HepG2 (cell line): ENCODE data around the gene SURF6. TPM values are rescaled to one million over a fixed set of nuclear protein-coding genes. Genes with fewer than 3 reads are reported as not detected.

Source experiments
- ATF3 ChIP-seq: sonication (generic); formaldehyde crosslinking; IDR thresholded peaks from 2 replicates; pipeline ENCODE4 v1.4.0; 2020; ENCODE audit warnings: missing genetic modification reagents
- CENPX ChIP-seq: sonication (generic); formaldehyde crosslinking; IDR thresholded peaks from 2 replicates; pipeline ENCODE4 v1.9.0; 2021; ENCODE audit warnings: mild to moderate bottlenecking, missing genetic modification reagents, moderate library complexity
- CERS6 ChIP-seq: sonication (generic); formaldehyde crosslinking; IDR thresholded peaks from 2 replicates; pipeline ENCODE4 v1.5.0; 2020; ENCODE audit warnings: missing genetic modification reagents
- CSRNP2 ChIP-seq: sonication (generic); formaldehyde crosslinking; conservative IDR thresholded peaks from 2 replicates; pipeline ENCODE4 v1.8.0; 2022; ENCODE audit warnings: low read depth, missing genetic modification reagents
- DMAP1 ChIP-seq: IDR thresholded peaks from 2 replicates; pipeline ENCODE4 v1.6.1; 2016
- EED ChIP-seq: sonication (generic); formaldehyde crosslinking; IDR thresholded peaks from 2 replicates; pipeline ENCODE4 v1.5.0; 2020; ENCODE audit warnings: mild to moderate bottlenecking, missing genetic modification reagents
- GATAD1 ChIP-seq: IDR thresholded peaks from 2 replicates; pipeline ENCODE4 v1.6.1; 2016; ENCODE audit warnings: missing genetic modification reagents, missing compliant biosample characterization
- HDAC1 ChIP-seq: sonication (generic); formaldehyde crosslinking; IDR thresholded peaks from 2 replicates; pipeline ENCODE4 v1.5.1; 2020; ENCODE audit warnings: mild to moderate bottlenecking, missing genetic modification reagents
- HDAC2 ChIP-seq: sonication (generic); formaldehyde crosslinking; IDR thresholded peaks from 2 replicates; pipeline ENCODE4 v1.4.0; 2020; ENCODE audit warnings: missing genetic modification reagents
- JUN ChIP-seq: sonication (generic); formaldehyde crosslinking; IDR thresholded peaks from 2 replicates; pipeline ENCODE4 v1.4.0; 2020; ENCODE audit warnings: mild to moderate bottlenecking, missing genetic modification reagents
- MXI1 ChIP-seq: IDR thresholded peaks from 3 replicates; pipeline ENCODE4 v1.6.1; 2012; ENCODE audit warnings: low read depth, low read length, inconsistent platforms, borderline replicate concordance
- NKX3-1 ChIP-seq: sonication (generic); formaldehyde crosslinking; IDR thresholded peaks from 2 replicates; pipeline ENCODE4 v1.5.0; 2020; ENCODE audit warnings: missing genetic modification reagents
- NRL ChIP-seq: sonication (generic); formaldehyde crosslinking; IDR thresholded peaks from 2 replicates; pipeline ENCODE4 v1.5.0; 2020; ENCODE audit warnings: missing genetic modification reagents, mild to moderate bottlenecking, moderate library complexity, borderline replicate concordance
- PHF5A ChIP-seq: IDR thresholded peaks from one replicate; pipeline ENCODE4 v1.6.1; 2018; ENCODE audit warnings: low read depth, missing genetic modification reagents; ENCODE audit not compliant: unreplicated experiment
- TOE1 ChIP-seq: sonication (generic); formaldehyde crosslinking; IDR thresholded peaks from 2 replicates; pipeline ENCODE4 v1.4.0; 2020; ENCODE audit warnings: mild to moderate bottlenecking, missing genetic modification reagents
- ZKSCAN1 ChIP-seq: fragments of 150-350 bp; IDR thresholded peaks from 2 replicates; pipeline ENCODE4 v1.6.1; 2014; ENCODE audit warnings: low read length
- ZNF362 ChIP-seq: sonication (generic); formaldehyde crosslinking; IDR thresholded peaks from 2 replicates; pipeline ENCODE4 v1.4.0; 2020; ENCODE audit warnings: missing genetic modification reagents, mild to moderate bottlenecking, borderline replicate concordance
- ZNF558 ChIP-seq: sonication (generic); formaldehyde crosslinking; IDR thresholded peaks from 2 replicates; pipeline ENCODE4 v1.9.0; 2022; ENCODE audit warnings: mild to moderate bottlenecking, missing genetic modification reagents, borderline replicate concordance
- ZNF709 ChIP-seq: sonication (generic); formaldehyde crosslinking; IDR thresholded peaks from 2 replicates; pipeline ENCODE4 v1.5.0; 2020; ENCODE audit warnings: mild to moderate bottlenecking, missing genetic modification reagents
- ZNF883 ChIP-seq: sonication (generic); formaldehyde crosslinking; IDR thresholded peaks from 2 replicates; pipeline ENCODE4 v1.5.1; 2020; ENCODE audit warnings: mild to moderate bottlenecking, missing genetic modification reagents; ENCODE audit errors: not compliant biosample characterization
- polyA plus RNA-seq, 8 experiments: library from polyadenylated mRNA; depleted of rRNA in 3 of 8; stranded (reverse) in 7 of 8; unstranded in 1 of 8; fragments of >200 nt; fragmentation: Illumina TruSeq in 4 of 8; extraction: Trizol in 4 of 8; gene quantifications; 2 replicates each; pipeline versions ENCODE4 v1.2.1 to v1.2.3, GENCODE V29; 2011 to 2016; ENCODE audit warnings: low read depth in 4 of 8, missing spikeins in 1 of 8, mixed read lengths in 1 of 8; ENCODE audit not compliant: insufficient read depth in 1 of 8
- total RNA-seq, 5 experiments: library from RNA; depleted of rRNA; stranded (reverse); fragments of >200 nt; fragmentation: Illumina TruSeq; extraction: Trizol; gene quantifications; 2 replicates each; pipeline ENCODE4 v1.2.3, GENCODE V29; 2016; ENCODE audit warnings: low read depth in 1 of 5
- TF ChIP-seq, protein P1 (sequence below): sonication (generic); formaldehyde crosslinking; IDR thresholded peaks from 2 replicates; pipeline ENCODE4 v1.5.0; 2020; ENCODE audit warnings: missing genetic modification reagents, mild to moderate bottlenecking, borderline replicate concordance
- TF ChIP-seq, protein P2 (sequence below): sonication (generic); formaldehyde crosslinking; IDR thresholded peaks from 2 replicates; pipeline ENCODE4 v1.4.0; 2020; ENCODE audit warnings: mild to moderate bottlenecking, missing genetic modification reagents
- TF ChIP-seq, protein P3 (sequence below): sonication (generic); formaldehyde crosslinking; IDR thresholded peaks from 2 replicates; pipeline ENCODE4 v1.4.0; 2020; ENCODE audit warnings: mild to moderate bottlenecking, missing genetic modification reagents

The SURF6 gene
- total and polyA plus RNA-seq, 2 of the 13 experiments (the other 11 are each of a cell fraction or from before 2014, with no cell fraction given): 5.9 to 14.7 TPM

GRCh38 chr9:133347985-133348717 lies 12.2 kb upstream of the SURF6 start, which contains the start of the genes MED22 and RPL7A (continued):
- TF ChIP-seq EED (CRISPR knock-in tag) (no peak), ZNF883 (CRISPR knock-in tag) (peak; percentile 60), TOE1 (no peak), CENPX (CRISPR knock-in tag) (no peak), HDAC2 (CRISPR knock-in tag) (peak; percentile 64; the same call in 1 of the 2 replicates), GATAD1 (peak; percentile 87), CERS6 (CRISPR knock-in tag) (no peak), PHF5A (CRISPR knock-in tag) (no peak), CSRNP2 (CRISPR knock-in tag) (no peak), HDAC1 (peak; percentile 70), ZNF362 (CRISPR knock-in tag) (no peak), NRL (CRISPR knock-in tag) (peak; percentile 81), NKX3-1 (peak; percentile 71; the same call in 1 of the 2 replicates), DMAP1 (CRISPR knock-in tag) (peak; percentile 97), JUN (no peak), ZKSCAN1 (no peak), ZNF709 (CRISPR knock-in tag) (peak; percentile 45; the same call in 1 of the 2 replicates), MXI1 (peak; percentile 67; the same call in 1 of the 3 replicates), ZNF558 (no peak; the same call in 1 of the 2 replicates), ATF3 (CRISPR knock-in tag) (no peak; the same call in 1 of the 2 replicates)
- TF ChIP-seq, protein P1, sequence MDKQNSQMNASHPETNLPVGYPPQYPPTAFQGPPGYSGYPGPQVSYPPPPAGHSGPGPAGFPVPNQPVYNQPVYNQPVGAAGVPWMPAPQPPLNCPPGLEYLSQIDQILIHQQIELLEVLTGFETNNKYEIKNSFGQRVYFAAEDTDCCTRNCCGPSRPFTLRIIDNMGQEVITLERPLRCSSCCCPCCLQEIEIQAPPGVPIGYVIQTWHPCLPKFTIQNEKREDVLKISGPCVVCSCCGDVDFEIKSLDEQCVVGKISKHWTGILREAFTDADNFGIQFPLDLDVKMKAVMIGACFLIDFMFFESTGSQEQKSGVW (CRISPR knock-in tag): no peak
- TF ChIP-seq, protein P2, sequence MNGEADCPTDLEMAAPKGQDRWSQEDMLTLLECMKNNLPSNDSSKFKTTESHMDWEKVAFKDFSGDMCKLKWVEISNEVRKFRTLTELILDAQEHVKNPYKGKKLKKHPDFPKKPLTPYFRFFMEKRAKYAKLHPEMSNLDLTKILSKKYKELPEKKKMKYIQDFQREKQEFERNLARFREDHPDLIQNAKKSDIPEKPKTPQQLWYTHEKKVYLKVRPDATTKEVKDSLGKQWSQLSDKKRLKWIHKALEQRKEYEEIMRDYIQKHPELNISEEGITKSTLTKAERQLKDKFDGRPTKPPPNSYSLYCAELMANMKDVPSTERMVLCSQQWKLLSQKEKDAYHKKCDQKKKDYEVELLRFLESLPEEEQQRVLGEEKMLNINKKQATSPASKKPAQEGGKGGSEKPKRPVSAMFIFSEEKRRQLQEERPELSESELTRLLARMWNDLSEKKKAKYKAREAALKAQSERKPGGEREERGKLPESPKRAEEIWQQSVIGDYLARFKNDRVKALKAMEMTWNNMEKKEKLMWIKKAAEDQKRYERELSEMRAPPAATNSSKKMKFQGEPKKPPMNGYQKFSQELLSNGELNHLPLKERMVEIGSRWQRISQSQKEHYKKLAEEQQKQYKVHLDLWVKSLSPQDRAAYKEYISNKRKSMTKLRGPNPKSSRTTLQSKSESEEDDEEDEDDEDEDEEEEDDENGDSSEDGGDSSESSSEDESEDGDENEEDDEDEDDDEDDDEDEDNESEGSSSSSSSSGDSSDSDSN (CRISPR knock-in tag): peak; percentile 60
- TF ChIP-seq, protein P3, sequence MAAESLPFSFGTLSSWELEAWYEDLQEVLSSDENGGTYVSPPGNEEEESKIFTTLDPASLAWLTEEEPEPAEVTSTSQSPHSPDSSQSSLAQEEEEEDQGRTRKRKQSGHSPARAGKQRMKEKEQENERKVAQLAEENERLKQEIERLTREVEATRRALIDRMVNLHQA: no peak
